ENCODE results near the gene GPC6. TPM values are rescaled to one million over a fixed set of nuclear protein-coding genes. Genes with fewer than 3 reads are reported as not detected.

GPC6 gene
- polyA plus RNA-seq, 1 donor from 2014 or later, result 9.0 TPM

DNA sequence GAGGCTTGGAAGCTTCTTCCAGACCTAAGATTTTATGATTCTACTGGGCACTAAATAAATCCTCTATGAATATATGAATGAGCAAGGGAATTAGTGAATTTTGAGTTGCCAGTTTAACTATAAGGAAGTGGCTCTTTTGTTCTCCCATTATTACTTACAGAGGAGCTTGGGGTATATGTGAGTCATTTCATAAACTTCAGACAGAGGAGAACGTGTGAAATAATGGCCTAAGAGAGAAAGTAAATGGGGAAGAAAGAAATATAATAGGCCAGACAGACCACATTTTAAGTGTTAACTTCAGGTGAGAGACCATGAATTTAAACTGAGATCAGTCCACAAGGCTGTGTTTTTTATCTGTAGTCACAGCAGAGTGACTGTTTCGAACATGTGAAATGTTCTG is 570.9 kb downstream of the GPC6 start:
- no peaks in the 10 kb centered on the region for H3F3A ChIP-seq (ENCODE audit: insufficient read depth, low read length, poor library complexity, severe bottlenecking)
- no peak overlapping the region for H3K9ac ChIP-seq (ENCODE audit: low read length)
- H3K27me3 ChIP-seq (ENCODE audit: insufficient read depth, low read depth, low read length), result no peaks in the 10 kb centered on the region
- TF ChIP-seq TAF1 (IDR thresholded peaks at IDR 0.05; ENCODE audit: low read depth) (no peak), SMC3 (conservative IDR thresholded peaks at IDR 0.05; ENCODE audit: poor library complexity) (no peak), EZH2 (IDR thresholded peaks at IDR 0.05; ENCODE audit: borderline replicate concordance, insufficient read depth, low read length, poor library complexity, severe bottlenecking) (no peak), EP300 (conservative IDR thresholded peaks at IDR 0.05; ENCODE audit: poor library complexity, severe bottlenecking) (no peak), MXI1 (conservative IDR thresholded peaks at IDR 0.05; ENCODE audit: poor library complexity, severe bottlenecking) (no peak), POLR2AphosphoS5 (IDR thresholded peaks at IDR 0.05) (no peak), RAD21 (conservative IDR thresholded peaks at IDR 0.05) (no peak)
- TF ChIP-seq, protein P1, sequence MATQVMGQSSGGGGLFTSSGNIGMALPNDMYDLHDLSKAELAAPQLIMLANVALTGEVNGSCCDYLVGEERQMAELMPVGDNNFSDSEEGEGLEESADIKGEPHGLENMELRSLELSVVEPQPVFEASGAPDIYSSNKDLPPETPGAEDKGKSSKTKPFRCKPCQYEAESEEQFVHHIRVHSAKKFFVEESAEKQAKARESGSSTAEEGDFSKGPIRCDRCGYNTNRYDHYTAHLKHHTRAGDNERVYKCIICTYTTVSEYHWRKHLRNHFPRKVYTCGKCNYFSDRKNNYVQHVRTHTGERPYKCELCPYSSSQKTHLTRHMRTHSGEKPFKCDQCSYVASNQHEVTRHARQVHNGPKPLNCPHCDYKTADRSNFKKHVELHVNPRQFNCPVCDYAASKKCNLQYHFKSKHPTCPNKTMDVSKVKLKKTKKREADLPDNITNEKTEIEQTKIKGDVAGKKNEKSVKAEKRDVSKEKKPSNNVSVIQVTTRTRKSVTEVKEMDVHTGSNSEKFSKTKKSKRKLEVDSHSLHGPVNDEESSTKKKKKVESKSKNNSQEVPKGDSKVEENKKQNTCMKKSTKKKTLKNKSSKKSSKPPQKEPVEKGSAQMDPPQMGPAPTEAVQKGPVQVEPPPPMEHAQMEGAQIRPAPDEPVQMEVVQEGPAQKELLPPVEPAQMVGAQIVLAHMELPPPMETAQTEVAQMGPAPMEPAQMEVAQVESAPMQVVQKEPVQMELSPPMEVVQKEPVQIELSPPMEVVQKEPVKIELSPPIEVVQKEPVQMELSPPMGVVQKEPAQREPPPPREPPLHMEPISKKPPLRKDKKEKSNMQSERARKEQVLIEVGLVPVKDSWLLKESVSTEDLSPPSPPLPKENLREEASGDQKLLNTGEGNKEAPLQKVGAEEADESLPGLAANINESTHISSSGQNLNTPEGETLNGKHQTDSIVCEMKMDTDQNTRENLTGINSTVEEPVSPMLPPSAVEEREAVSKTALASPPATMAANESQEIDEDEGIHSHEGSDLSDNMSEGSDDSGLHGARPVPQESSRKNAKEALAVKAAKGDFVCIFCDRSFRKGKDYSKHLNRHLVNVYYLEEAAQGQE (IDR thresholded peaks at IDR 0.05; ENCODE audit: borderline replicate concordance), result no peak
- TF ChIP-seq, protein P2, sequence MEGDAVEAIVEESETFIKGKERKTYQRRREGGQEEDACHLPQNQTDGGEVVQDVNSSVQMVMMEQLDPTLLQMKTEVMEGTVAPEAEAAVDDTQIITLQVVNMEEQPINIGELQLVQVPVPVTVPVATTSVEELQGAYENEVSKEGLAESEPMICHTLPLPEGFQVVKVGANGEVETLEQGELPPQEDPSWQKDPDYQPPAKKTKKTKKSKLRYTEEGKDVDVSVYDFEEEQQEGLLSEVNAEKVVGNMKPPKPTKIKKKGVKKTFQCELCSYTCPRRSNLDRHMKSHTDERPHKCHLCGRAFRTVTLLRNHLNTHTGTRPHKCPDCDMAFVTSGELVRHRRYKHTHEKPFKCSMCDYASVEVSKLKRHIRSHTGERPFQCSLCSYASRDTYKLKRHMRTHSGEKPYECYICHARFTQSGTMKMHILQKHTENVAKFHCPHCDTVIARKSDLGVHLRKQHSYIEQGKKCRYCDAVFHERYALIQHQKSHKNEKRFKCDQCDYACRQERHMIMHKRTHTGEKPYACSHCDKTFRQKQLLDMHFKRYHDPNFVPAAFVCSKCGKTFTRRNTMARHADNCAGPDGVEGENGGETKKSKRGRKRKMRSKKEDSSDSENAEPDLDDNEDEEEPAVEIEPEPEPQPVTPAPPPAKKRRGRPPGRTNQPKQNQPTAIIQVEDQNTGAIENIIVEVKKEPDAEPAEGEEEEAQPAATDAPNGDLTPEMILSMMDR (IDR thresholded peaks at IDR 0.05; ENCODE audit: poor library complexity, severe bottlenecking), result no peak
- H4K20me1 ChIP-seq (ENCODE audit: insufficient read depth), result no peaks in the 10 kb centered on the region
- no peaks in the 10 kb centered on the region for H3K9me3 ChIP-seq (ENCODE audit: low read length)
- H3K9me2 ChIP-seq (ENCODE audit: insufficient read depth, low read length), result no peaks in the 10 kb centered on the region
- no peak overlapping the region for H2AFZ ChIP-seq (ENCODE audit: low read depth, low read length)
- H3K27ac ChIP-seq (ENCODE audit: low read length), result no peak overlapping the region
- no peaks in the 10 kb centered on the region for H3K36me3 ChIP-seq (ENCODE audit: insufficient read depth, low read length)
- no peak overlapping the region for H3K4me2 ChIP-seq (ENCODE audit: low read length)
- no peak overlapping the region for H3K4me3 ChIP-seq (ENCODE audit: low read length)
- no peaks in the 10 kb centered on the region for H3K79me2 ChIP-seq (replicated peaks; ENCODE audit: insufficient read depth, low read length)

DNA sequence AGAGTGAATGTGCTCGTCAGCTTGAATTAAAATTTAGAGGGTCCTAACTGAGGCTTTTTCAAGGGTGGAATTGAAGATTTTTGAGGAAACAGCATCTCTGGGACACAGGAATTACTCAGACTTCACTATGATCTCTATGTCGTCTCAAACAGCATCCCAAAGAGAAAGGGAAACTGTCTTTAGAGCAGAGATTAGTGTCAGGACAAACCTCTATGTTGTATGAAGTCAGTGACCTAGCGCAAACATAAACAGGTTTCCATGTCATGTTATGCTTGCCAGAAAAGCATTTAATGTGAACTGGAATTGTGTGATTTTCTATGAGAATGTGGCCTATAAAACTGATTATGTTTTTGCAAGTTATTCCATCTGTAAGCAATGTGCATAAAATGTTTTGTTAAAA is 573.7 kb downstream of the GPC6 start:
- H4K20me1 ChIP-seq (ENCODE audit: insufficient read depth), result no peaks in the 10 kb centered on the region
- H3K27me3 ChIP-seq (ENCODE audit: insufficient read depth, low read depth, low read length), result no peaks in the 10 kb centered on the region
- H3K79me2 ChIP-seq (replicated peaks; ENCODE audit: insufficient read depth, low read length), result no peaks in the 10 kb centered on the region
- H3K9me2 ChIP-seq (ENCODE audit: insufficient read depth, low read length), result no peaks in the 10 kb centered on the region
- TF ChIP-seq, protein P1 (IDR thresholded peaks at IDR 0.05; ENCODE audit: borderline replicate concordance), result no peak
- TF ChIP-seq TAF1 (IDR thresholded peaks at IDR 0.05; ENCODE audit: low read depth) (no peak), POLR2AphosphoS5 (IDR thresholded peaks at IDR 0.05) (no peak), MXI1 (conservative IDR thresholded peaks at IDR 0.05; ENCODE audit: poor library complexity, severe bottlenecking) (no peak), SMC3 (conservative IDR thresholded peaks at IDR 0.05; ENCODE audit: poor library complexity) (no peak), RAD21 (conservative IDR thresholded peaks at IDR 0.05) (no peak), EP300 (conservative IDR thresholded peaks at IDR 0.05; ENCODE audit: poor library complexity, severe bottlenecking) (no peak), EZH2 (IDR thresholded peaks at IDR 0.05; ENCODE audit: borderline replicate concordance, insufficient read depth, low read length, poor library complexity, severe bottlenecking) (no peak)
- TF ChIP-seq, protein P2 (IDR thresholded peaks at IDR 0.05; ENCODE audit: poor library complexity, severe bottlenecking), result no peak
- no peak overlapping the region for H3K4me2 ChIP-seq (ENCODE audit: low read length)
- H2AFZ ChIP-seq (ENCODE audit: low read depth, low read length), result no peak overlapping the region
- no peaks in the 10 kb centered on the region for H3F3A ChIP-seq (ENCODE audit: insufficient read depth, low read length, poor library complexity, severe bottlenecking)
- H3K9ac ChIP-seq (ENCODE audit: low read length), result no peak overlapping the region
- no peaks in the 10 kb centered on the region for H3K9me3 ChIP-seq (ENCODE audit: low read length)
- H3K27ac ChIP-seq (ENCODE audit: low read length), result no peak overlapping the region
- H3K36me3 ChIP-seq (ENCODE audit: insufficient read depth, low read length), result no peaks in the 10 kb centered on the region
- no peak overlapping the region for H3K4me3 ChIP-seq (ENCODE audit: low read length)

Measured in neural cell (in vitro differentiated cells).